Measurements from ENCODE around the gene VPS13C.

VPS13C gene, protein sequence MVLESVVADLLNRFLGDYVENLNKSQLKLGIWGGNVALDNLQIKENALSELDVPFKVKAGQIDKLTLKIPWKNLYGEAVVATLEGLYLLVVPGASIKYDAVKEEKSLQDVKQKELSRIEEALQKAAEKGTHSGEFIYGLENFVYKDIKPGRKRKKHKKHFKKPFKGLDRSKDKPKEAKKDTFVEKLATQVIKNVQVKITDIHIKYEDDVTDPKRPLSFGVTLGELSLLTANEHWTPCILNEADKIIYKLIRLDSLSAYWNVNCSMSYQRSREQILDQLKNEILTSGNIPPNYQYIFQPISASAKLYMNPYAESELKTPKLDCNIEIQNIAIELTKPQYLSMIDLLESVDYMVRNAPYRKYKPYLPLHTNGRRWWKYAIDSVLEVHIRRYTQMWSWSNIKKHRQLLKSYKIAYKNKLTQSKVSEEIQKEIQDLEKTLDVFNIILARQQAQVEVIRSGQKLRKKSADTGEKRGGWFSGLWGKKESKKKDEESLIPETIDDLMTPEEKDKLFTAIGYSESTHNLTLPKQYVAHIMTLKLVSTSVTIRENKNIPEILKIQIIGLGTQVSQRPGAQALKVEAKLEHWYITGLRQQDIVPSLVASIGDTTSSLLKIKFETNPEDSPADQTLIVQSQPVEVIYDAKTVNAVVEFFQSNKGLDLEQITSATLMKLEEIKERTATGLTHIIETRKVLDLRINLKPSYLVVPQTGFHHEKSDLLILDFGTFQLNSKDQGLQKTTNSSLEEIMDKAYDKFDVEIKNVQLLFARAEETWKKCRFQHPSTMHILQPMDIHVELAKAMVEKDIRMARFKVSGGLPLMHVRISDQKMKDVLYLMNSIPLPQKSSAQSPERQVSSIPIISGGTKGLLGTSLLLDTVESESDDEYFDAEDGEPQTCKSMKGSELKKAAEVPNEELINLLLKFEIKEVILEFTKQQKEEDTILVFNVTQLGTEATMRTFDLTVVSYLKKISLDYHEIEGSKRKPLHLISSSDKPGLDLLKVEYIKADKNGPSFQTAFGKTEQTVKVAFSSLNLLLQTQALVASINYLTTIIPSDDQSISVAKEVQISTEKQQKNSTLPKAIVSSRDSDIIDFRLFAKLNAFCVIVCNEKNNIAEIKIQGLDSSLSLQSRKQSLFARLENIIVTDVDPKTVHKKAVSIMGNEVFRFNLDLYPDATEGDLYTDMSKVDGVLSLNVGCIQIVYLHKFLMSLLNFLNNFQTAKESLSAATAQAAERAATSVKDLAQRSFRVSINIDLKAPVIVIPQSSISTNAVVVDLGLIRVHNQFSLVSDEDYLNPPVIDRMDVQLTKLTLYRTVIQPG (N-terminal part only)

GRCh38 chr15:62060113-62060895, at the start of gene VPS13C:
Gene VPS13C, minus strand, starts transcription at chr15:62060447. Its CDS starts 73 bp downstream, at chr15:62060374.
- DNase-seq (ENCODE audit: low read depth in 2 of 2), result peak; percentile 73 to 77

DNA sequence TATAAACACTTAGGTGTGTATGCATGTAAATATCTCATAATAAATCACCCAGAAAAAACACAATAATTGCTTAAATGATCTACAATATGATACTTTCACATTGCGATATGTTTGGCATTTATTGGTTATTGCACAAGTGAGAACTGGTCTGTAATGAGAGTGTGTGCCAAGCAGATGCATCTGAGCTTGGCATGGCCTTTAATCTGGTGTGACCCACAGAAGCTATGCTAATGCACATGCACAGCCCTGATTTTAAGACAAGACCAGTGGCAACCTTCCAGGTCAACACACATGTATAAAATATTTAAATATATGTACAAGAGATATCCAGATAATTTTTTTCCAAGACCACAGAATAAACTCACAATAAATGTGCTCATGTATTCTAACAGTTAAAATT, 49.2 kb upstream of the VPS13C start:
- no peak for DNase-seq (ENCODE audit: low read depth in 2 of 2)

GRCh38 chr15:62108411-62108810, 48.2 kb upstream of the VPS13C start:
- DNase-seq (ENCODE audit: low read depth in 2 of 2), result no peak

GRCh38 chr15:62107571-62108121, 47.4 kb upstream of the VPS13C start:
- DNase-seq (ENCODE audit: low read depth in 2 of 2), result no peak

GRCh38 chr15:62106096-62106495, 45.8 kb upstream of the VPS13C start:
- DNase-seq (ENCODE audit: low read depth in 2 of 2), result no peak

DNA sequence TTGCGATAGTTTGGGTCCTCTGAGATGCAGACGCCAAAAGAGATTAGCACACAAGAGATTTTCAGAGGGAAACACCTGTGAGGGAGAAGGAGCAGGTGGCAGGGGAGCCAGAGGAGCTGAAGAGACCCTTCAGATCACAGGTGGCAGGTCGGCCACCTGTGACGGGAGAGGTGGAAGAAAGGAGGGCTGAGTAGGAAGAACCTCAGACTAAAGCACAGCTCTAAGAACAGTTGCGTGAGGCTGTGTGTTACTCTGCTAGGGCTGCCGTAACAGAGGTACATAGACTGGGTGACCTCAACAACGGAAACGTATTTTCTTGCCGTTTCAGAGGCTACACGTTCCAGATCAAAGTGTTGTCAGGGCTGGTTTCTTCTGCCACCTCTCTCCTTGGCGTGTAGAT, 45.0 kb upstream of the VPS13C start:
- DNase-seq (ENCODE audit: low read depth in 2 of 2), result no peak

- DNase-seq (ENCODE audit: low read depth in 2 of 2), result no peak
Measured at GRCh38 chr15:62104846-62105245, 44.6 kb upstream of the VPS13C start.

GRCh38 chr15:62104401-62104800, 44.2 kb upstream of the VPS13C start:
- no peak for DNase-seq (ENCODE audit: low read depth in 2 of 2)

- no peak for DNase-seq (ENCODE audit: low read depth in 2 of 2)
Measured at GRCh38 chr15:62103431-62103830, 43.2 kb upstream of the VPS13C start.

DNA sequence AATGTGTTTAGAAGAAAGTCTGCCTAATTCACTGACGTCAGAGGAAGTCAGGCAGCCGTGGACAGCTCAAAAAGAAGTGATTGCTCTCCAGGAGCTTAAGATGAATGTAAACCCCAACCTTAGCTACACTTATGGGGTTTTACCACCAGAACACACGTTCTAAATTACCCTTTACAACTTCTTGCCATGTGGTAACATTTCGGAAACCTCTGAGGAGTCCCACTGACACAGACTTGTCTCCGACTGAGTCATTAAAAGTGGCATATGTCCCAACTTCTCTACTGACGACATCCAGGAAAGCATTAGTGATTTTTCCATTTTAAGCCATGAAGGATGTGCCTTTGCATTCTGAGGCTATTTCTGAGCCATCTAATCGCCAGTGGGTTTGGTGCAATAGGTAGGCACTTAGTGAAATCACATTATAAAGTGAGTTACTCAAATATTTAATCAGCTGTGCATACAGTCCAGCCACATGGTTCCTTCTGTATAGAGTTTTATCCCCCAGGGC, 38.9 kb upstream of the VPS13C start:
- DNase-seq (ENCODE audit: low read depth in 2 of 2), result peak; percentile 68 to 76

- no peak for DNase-seq (ENCODE audit: low read depth in 2 of 2)
Measured at GRCh38 chr15:62094388-62094787, 34.1 kb upstream of the VPS13C start.

- no peak for DNase-seq (ENCODE audit: low read depth in 2 of 2)
Measured at GRCh38 chr15:62093809-62094208, 33.6 kb upstream of the VPS13C start.

DNA sequence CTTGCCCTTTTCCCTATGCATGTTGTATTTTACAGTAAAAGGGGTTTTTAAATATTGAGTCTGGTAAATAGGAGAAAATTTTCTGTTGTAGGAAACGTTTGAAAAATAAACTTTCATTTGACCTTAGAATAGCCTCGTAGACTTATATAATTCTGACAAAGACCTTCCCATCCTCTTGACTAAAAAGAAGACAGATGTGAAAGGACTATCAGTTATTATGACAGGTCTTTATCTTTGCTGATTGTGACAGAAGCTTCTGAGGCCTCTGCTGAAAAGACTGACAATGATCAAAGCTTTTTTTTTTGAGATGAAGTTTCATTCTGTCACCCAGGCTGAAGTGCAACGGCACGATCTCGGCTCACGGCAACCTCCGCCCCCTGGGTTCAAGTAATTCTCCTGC, 30.7 kb upstream of the VPS13C start:
- DNase-seq (ENCODE audit: low read depth in 2 of 2), result no peak

- no peak for DNase-seq (ENCODE audit: low read depth in 2 of 2)
Measured at GRCh38 chr15:62089616-62090015, 29.4 kb upstream of the VPS13C start.

- no peak for DNase-seq (ENCODE audit: low read depth in 2 of 2)
Measured at GRCh38 chr15:62088353-62088693, 28.1 kb upstream of the VPS13C start.

DNA sequence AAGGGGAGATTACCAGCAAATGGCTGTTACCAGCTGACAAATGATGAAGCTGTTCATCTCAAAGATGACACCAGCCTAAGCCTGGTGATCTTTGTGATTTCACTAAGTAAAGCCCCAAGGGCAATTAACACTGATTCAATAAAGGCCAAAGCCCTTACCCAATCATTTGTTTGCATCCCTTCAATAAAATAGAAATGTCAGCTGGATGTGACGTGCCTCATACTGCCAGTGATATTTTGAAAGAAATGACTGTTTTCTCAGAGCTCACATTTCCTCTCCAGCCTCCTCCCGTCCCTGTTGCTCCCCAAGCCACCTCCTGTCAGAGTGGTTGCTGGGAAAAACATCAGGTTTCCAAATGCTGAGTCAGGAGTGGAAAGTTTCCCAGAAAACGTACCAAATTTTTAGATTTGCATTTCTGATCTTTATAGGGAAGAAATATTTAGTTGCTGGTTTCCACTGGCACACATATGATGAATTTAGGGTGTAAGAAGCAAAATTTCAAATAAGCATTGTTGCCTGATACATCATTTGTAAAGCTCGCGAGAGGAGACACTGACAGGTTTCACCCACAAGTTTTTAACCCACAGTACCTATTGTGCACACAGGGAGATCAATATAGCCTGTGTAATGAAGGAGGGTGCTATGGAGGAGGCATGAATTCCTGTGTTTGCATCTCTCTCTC, 27.6 kb upstream of the VPS13C start:
- no peak for DNase-seq (ENCODE audit: low read depth in 2 of 2)

- no peak for DNase-seq (ENCODE audit: low read depth in 2 of 2)
Measured at GRCh38 chr15:62085740-62086139, 25.5 kb upstream of the VPS13C start.

DNA sequence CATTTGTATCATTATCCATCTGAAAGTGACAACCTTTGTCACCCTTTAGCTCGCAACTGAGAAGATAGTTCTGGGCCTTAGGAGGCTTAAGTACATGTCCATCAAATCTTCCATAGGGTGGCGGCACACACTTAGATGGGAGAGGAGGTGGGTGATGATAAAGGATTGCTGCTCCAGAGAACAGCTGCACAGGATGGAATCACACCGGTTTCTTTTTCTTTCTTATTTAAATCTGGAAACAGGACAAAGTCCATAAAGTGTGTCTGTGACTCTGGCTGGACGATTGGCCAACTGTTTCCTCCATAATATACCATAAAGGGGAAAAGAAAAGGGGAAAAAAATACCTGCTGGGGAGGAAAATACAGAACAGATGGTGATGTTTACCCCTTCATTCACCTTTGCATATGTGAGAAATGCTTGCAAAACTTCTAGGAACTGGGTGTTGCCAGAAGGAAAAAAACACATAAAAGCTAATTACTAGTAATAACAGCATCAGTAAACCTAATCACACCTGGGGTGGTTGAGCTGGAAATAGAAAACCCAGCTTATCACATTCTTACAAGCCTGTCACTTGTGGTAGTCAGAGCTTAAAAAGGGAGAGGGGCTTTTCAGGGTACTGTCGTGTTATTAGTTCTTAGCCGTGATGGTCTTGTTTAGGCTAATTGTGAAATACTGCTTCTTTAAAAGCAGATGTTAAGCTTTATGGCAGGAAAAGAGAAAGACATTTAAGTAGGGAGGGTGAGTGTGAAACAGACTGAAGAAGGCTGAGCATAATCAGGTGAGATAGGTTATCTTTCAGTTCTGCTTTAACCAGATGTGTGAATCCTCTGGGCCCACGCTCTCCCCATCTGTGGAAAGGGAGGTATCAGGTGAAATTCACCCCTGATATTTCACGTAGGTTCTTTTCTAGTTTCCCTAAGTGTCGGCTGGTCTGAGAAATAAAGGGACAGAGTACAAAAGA, 23.2 kb upstream of the VPS13C start:
- no peak for DNase-seq (ENCODE audit: low read depth in 2 of 2)

DNA sequence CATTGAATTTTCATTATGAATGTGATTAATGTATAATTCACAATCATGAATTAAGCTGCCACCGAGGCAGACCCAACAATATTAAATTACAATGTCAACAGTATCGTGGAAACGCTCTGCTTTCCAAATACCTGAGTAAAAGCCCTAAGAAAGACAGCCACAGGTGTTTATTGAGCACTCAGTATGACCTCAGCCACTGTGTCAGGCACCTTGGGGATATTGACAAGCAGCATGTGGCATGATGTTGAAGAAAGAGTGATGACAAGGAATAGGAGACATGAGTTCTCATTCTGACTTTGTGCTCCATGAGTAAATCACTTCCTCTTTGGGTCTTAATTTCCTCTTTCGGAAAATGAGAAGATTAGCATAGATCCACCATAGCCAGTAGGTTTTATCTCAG, 19.3 kb upstream of the VPS13C start:
- DNase-seq (ENCODE audit: low read depth in 2 of 2), result no peak
